ENCODE measurements around the gene DKK3.

DNA sequence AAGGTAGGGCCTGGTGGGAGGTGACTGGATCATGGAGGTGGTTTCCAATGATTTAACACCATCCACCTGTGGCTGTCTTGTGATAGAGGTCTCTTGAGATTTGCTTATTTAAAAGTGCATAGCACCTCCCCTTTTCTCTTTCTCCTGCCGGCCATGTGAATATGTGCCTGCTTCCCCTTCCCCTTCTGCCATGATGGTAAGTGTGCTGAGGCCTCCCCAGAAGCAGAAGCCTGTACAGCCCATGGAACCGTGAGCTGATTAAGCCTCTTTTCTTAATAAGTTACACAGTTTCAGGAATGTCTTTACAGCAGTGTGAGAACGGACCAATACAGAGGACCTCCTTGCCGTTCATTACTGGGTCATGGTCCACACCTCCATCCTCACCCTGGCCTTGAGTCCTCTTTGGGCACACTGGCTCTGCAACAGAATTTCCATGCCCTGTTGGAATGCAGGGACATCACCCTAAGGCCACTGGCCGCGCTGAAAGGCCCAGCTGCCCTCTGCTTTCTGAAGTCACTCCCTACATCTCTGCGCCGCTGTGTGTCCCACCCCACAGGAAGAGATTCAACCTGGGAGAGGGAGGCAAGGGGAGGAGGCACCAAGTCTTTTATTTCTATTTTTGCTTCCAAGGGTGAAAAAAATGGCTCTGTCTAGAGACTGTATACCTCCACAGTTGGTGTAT, 49.0 kb upstream of the DKK3 start:
- TF ChIP-seq CBX2 (IDR thresholded peaks at IDR 0.05; ENCODE audit: borderline replicate concordance, low read depth) (no peak), RARB (CRISPR knock-in tag; IDR thresholded peaks at IDR 0.05) (no peak), JUN (IDR thresholded peaks at IDR 0.05) (no peak), HDAC2 (IDR thresholded peaks at IDR 0.05) (no peak), MYC (IDR thresholded peaks at IDR 0.05; ENCODE audit: borderline replicate concordance, low read length) (no peak), POLR2A (IDR thresholded peaks at IDR 0.05; ENCODE audit: low read length) (no peak), JUNB (IDR thresholded peaks at IDR 0.05) (no peak), RFX5 (IDR thresholded peaks at IDR 0.05) (no peak), ZSCAN20 (CRISPR knock-in tag; IDR thresholded peaks at IDR 0.05) (no peak), EP300 (IDR thresholded peaks at IDR 0.05) (no peak), RAD21 (conservative IDR thresholded peaks at IDR 0.05 in 1 of 2, IDR thresholded peaks at IDR 0.05 in 1 of 2) (no peak), ZFP36 (IDR thresholded peaks at IDR 0.05; ENCODE audit: borderline replicate concordance, partially characterized antibody) (no peak)
- TF ChIP-seq, protein P1, sequence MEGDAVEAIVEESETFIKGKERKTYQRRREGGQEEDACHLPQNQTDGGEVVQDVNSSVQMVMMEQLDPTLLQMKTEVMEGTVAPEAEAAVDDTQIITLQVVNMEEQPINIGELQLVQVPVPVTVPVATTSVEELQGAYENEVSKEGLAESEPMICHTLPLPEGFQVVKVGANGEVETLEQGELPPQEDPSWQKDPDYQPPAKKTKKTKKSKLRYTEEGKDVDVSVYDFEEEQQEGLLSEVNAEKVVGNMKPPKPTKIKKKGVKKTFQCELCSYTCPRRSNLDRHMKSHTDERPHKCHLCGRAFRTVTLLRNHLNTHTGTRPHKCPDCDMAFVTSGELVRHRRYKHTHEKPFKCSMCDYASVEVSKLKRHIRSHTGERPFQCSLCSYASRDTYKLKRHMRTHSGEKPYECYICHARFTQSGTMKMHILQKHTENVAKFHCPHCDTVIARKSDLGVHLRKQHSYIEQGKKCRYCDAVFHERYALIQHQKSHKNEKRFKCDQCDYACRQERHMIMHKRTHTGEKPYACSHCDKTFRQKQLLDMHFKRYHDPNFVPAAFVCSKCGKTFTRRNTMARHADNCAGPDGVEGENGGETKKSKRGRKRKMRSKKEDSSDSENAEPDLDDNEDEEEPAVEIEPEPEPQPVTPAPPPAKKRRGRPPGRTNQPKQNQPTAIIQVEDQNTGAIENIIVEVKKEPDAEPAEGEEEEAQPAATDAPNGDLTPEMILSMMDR (IDR thresholded peaks at IDR 0.05): no peak

Measured in A549 (cell line).